Lower leg skin (tissue), 3 donors: Measurements from ENCODE around the gene WDR70.

ENCODE experiments used
- CTCF ChIP-seq, 3 donors: fragments of 450-650 bp; IDR thresholded peaks; one replicate each; pipeline ENCODE4 v1.5.1; 2016; ENCODE audit warnings: antibody characterized with exemption in 3 of 3, mild to moderate bottlenecking in 3 of 3, moderate library complexity in 2 of 3
- POLR2A ChIP-seq, 2 donors: fragments of 450-650 bp; IDR thresholded peaks; one replicate each; pipeline ENCODE4 v1.6.1; 2016 to 2017; ENCODE audit warnings: antibody characterized with exemption in 2 of 2, mild to moderate bottlenecking in 1 of 2, moderate library complexity in 1 of 2

GRCh38 chr5:37786862-37787519 lies 407.9 kb downstream of the WDR70 start:
- TF ChIP-seq POLR2A (IDR thresholded peaks at IDR 0.05) = no peak
- no peak for TF ChIP-seq CTCF (IDR thresholded peaks at IDR 0.05)
